Activated naive CD4-positive, alpha-beta T cell treated with anti-CD3 and anti-CD28 coated beads, Interleukin-2, amount 50 U/mL, for 16 hours (primary cell): ENCODE data around the gene TLNRD1.

Source experiments
- DNase-seq: peaks from one replicate; pipeline ENCODE4 v3.0.0-alpha.2; 2020

TLNRD1 gene

GRCh38 chr15:80978685-80979329, 21.9 kb upstream of the TLNRD1 start:
- no peak for DNase-seq

- no peak for DNase-seq
Measured at GRCh38 chr15:80979538-80980200, 21.1 kb upstream of the TLNRD1 start.

GRCh38 chr15:80982205-80982604, 18.5 kb upstream of the TLNRD1 start:
- no peak for DNase-seq

GRCh38 chr15:80982839-80983238, 17.9 kb upstream of the TLNRD1 start:
- DNase-seq = no peak

GRCh38 chr15:80984856-80985255, 15.9 kb upstream of the TLNRD1 start:
- DNase-seq = no peak

- DNase-seq = no peak
Measured at GRCh38 chr15:80985981-80986380, 14.7 kb upstream of the TLNRD1 start.

- DNase-seq = no peak
Measured at GRCh38 chr15:80986487-80986886, 14.2 kb upstream of the TLNRD1 start.

- DNase-seq = no peak
Measured at GRCh38 chr15:80988148-80988796, 12.5 kb upstream of the TLNRD1 start.

- no peak for DNase-seq
Measured at GRCh38 chr15:80989081-80989517, 11.6 kb upstream of the TLNRD1 start.

GRCh38 chr15:80989518-80990478, 10.9 kb upstream of the TLNRD1 start, which contains the start of gene MESD:
TSS of gene MESD (minus strand) at chr15:80989819. CDS start at chr15:80989791, 28 bp downstream.
- peak; percentile 97 for DNase-seq

GRCh38 chr15:80990955-80991354, 9.8 kb upstream of the TLNRD1 start:
- DNase-seq = no peak

GRCh38 chr15:80991421-80991820, 9.3 kb upstream of the TLNRD1 start:
- DNase-seq = no peak

GRCh38 chr15:80992006-80992405, 8.7 kb upstream of the TLNRD1 start:
- DNase-seq = no peak

GRCh38 chr15:80992441-80992840, 8.3 kb upstream of the TLNRD1 start:
- DNase-seq = no peak

- no peak for DNase-seq
Measured at GRCh38 chr15:80996247-80996646, 4.5 kb upstream of the TLNRD1 start.

- no peak for DNase-seq
Measured at GRCh38 chr15:80997692-80998091, 3.0 kb upstream of the TLNRD1 start.

GRCh38 chr15:80998251-80998650, 2.5 kb upstream of the TLNRD1 start:
- DNase-seq = no peak

GRCh38 chr15:80999623-81000036, 1.1 kb upstream of the TLNRD1 start:
- DNase-seq = peak; percentile 51

- no peak for DNase-seq
Measured at GRCh38 chr15:81000144-81000623, 539 bp upstream of the TLNRD1 start.

GRCh38 chr15:81001152-81002008, 657 bp downstream of the TLNRD1 start:
- DNase-seq = peak; percentile 46

- no peak for DNase-seq
Measured at GRCh38 chr15:81002009-81002330, 1.2 kb downstream of the TLNRD1 start.
